ENCODE measurements around the gene ATF7IP2.

Gene ATF7IP2

GRCh38 chr16:10367616-10368188 lies 18.2 kb upstream of the ATF7IP2 start:
- POLR2A ChIA-PET, result no interaction called here
- CTCF ChIA-PET, result interaction anchor here (1.1 kb wide), 1 partner anchor 111 kb away, joined by 4 read pairs; no protein-coding TSS in a partner anchor
- TF ChIP-seq, protein P1, sequence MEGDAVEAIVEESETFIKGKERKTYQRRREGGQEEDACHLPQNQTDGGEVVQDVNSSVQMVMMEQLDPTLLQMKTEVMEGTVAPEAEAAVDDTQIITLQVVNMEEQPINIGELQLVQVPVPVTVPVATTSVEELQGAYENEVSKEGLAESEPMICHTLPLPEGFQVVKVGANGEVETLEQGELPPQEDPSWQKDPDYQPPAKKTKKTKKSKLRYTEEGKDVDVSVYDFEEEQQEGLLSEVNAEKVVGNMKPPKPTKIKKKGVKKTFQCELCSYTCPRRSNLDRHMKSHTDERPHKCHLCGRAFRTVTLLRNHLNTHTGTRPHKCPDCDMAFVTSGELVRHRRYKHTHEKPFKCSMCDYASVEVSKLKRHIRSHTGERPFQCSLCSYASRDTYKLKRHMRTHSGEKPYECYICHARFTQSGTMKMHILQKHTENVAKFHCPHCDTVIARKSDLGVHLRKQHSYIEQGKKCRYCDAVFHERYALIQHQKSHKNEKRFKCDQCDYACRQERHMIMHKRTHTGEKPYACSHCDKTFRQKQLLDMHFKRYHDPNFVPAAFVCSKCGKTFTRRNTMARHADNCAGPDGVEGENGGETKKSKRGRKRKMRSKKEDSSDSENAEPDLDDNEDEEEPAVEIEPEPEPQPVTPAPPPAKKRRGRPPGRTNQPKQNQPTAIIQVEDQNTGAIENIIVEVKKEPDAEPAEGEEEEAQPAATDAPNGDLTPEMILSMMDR (IDR thresholded peaks at IDR 0.05; ENCODE audit: control extremely low read depth, extremely low read depth, low read depth, missing control alignments), result no peak
- DNase-seq (ENCODE audit: extremely low spot score), result no peak

- no peak for DNase-seq (ENCODE audit: extremely low spot score)
- ChIA-PET CTCF (interaction anchor here (1.1 kb wide), 1 partner anchor 17 kb away, joined by 3 read pairs; the partner anchor contains the start of gene ATF7IP2), POLR2A (no interaction called here)
- TF ChIP-seq, protein P1 (IDR thresholded peaks at IDR 0.05; ENCODE audit: control extremely low read depth, extremely low read depth, low read depth, missing control alignments), result no peak
Observed at GRCh38 chr16:10368969-10369551, 16.8 kb upstream of the ATF7IP2 start.

DNA sequence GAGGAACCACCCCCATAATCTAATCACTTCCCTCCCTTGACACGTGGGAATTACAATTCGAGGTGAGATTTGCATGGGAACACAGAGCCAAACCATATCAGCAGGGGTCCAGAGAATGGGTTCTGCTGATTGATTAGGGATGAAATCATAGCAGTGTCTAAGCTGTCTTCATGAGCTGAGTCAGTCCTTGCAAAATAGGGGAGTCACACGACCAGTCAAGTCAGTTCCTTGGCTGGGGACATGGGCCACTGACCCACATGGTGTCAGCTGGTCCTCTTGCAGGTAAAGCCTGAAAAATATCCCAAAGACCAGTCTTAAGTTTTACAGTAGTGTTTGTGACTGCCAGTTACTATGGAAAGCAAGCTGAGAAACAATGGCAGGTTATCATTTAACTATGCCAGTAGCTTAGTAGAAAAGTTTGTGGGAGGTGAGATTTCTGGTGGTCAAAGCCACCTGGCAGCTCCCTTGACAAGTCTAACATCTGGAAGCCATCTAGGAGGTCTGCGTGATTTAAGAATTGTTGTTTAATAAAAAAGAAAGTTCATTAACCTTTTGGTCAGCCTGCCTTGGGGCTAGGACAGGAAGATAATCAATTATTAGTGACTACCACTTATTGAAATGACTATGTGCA lies 15.7 kb upstream of the ATF7IP2 start:
- DNase-seq (ENCODE audit: extremely low spot score), result no peak
- ChIA-PET CTCF (no interaction called here), POLR2A (no interaction called here)
- TF ChIP-seq, protein P1 (IDR thresholded peaks at IDR 0.05; ENCODE audit: control extremely low read depth, extremely low read depth, low read depth, missing control alignments), result no peak

DNA sequence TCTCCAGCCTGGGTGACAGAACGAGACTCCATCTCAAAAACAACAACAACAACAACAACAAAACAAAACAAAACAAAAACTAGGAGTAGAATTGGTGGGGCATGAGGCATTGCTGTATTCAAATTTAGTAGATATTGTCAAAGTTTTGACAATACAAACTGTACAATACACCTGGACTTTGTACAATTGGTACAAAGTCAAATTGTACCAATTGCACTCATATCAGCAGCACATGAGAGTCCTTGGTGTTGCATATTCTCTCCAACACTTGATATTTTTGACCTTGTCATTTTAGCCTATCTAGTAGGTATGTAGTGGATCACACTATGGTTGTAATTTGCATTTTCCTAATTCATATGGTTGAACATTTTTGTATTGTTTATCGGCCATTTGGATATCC lies 14.3 kb upstream of the ATF7IP2 start:
- no peak for DNase-seq (ENCODE audit: extremely low spot score)
- CTCF ChIA-PET, result no interaction called here
- TF ChIP-seq, protein P1 (IDR thresholded peaks at IDR 0.05; ENCODE audit: control extremely low read depth, extremely low read depth, low read depth, missing control alignments), result no peak
- POLR2A ChIA-PET, result no interaction called here

GRCh38 chr16:10373556-10373955 lies 12.3 kb upstream of the ATF7IP2 start:
- TF ChIP-seq, protein P1 (IDR thresholded peaks at IDR 0.05; ENCODE audit: control extremely low read depth, extremely low read depth, low read depth, missing control alignments), result no peak
- ChIA-PET POLR2A (no interaction called here), CTCF (no interaction called here)
- no peak for DNase-seq (ENCODE audit: extremely low spot score)

DNA sequence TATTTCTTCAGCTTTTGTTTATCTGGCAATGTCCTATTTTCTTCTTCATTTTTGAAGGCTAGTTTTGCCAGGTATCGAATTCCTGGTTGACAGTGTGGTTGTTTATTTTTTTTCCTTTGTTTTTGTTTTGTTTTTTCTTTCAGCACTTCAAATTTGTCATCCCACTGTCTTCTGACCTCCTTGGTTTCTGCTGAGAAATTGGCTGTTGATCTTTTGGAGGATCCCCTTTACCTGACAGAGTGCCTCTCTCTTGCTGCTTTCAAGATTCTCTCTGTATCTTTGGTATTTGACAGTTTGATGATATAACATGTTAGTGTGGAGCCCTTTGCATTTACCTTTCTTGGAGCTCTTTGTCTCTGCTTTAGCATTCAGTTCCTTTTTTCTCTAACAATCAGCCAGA lies 9.6 kb upstream of the ATF7IP2 start:
- ChIA-PET POLR2A (interaction anchor here (0.7 kb wide), 1 partner anchor 1943 kb away, joined by 6 read pairs; no protein-coding TSS in a partner anchor), CTCF (no interaction called here)
- TF ChIP-seq, protein P1 (IDR thresholded peaks at IDR 0.05; ENCODE audit: control extremely low read depth, extremely low read depth, low read depth, missing control alignments), result no peak

More for the DNA sequence above, 9.6 kb upstream of the ATF7IP2 start:
- DNase-seq (ENCODE audit: extremely low spot score), result no peak
